HEK293T (cell line): ENCODE measurements around the gene TRAF3.

ENCODE experiments used
- ARNT ChIP-seq: fragments of 450-650 bp; IDR thresholded peaks from 2 replicates; pipeline ENCODE4 v1.6.1; 2017; ENCODE audit warnings: mild to moderate bottlenecking
- BHLHE40 ChIP-seq: fragments of 450-650 bp; IDR thresholded peaks from 2 replicates; pipeline ENCODE4 v1.6.1; 2016; ENCODE audit warnings: mild to moderate bottlenecking, moderate library complexity, borderline replicate concordance
- CTBP1 ChIP-seq: fragments of 450-650 bp; IDR thresholded peaks from 2 replicates; pipeline ENCODE4 v1.6.1; 2016; ENCODE audit warnings: borderline replicate concordance
- ELF4 ChIP-seq: fragments of 450-650 bp; IDR thresholded peaks from 2 replicates; pipeline ENCODE4 v1.6.1; 2017; ENCODE audit warnings: antibody characterized with exemption
- FOXM1 ChIP-seq: fragments of 450-650 bp; IDR thresholded peaks from 2 replicates; pipeline ENCODE4 v1.6.1; 2017; ENCODE audit warnings: mild to moderate bottlenecking, borderline replicate concordance
- HDGF ChIP-seq: fragments of 450-650 bp; IDR thresholded peaks from 2 replicates; pipeline ENCODE4 v1.6.1; 2017; ENCODE audit warnings: antibody characterized with exemption, borderline replicate concordance
- L3MBTL2 ChIP-seq: fragments of 450-650 bp; conservative IDR thresholded peaks from 2 replicates; pipeline ENCODE4 v1.6.1; 2016; ENCODE audit warnings: mild to moderate bottlenecking
- LEF1 ChIP-seq: fragments of 450-650 bp; IDR thresholded peaks from 2 replicates; pipeline ENCODE4 v1.6.1; 2017; ENCODE audit warnings: mild to moderate bottlenecking, borderline replicate concordance
- SP1 ChIP-seq: fragments of 450-650 bp; IDR thresholded peaks from 2 replicates; pipeline ENCODE4 v1.6.1; 2017
- SUZ12 ChIP-seq: fragments of 450-650 bp; IDR thresholded peaks from 2 replicates; pipeline ENCODE4 v1.6.1; 2016; ENCODE audit warnings: mild to moderate bottlenecking
- TARDBP ChIP-seq: fragments of 450-650 bp; IDR thresholded peaks from 2 replicates; pipeline ENCODE4 v1.6.1; 2016
- ZNF384 ChIP-seq: fragments of 450-650 bp; IDR thresholded peaks from 2 replicates; pipeline ENCODE4 v1.6.1; 2016
- TF ChIP-seq, protein P1 (sequence below): fragments of 450-650 bp; IDR thresholded peaks from 2 replicates; pipeline ENCODE4 v1.6.1; 2016

DNA sequence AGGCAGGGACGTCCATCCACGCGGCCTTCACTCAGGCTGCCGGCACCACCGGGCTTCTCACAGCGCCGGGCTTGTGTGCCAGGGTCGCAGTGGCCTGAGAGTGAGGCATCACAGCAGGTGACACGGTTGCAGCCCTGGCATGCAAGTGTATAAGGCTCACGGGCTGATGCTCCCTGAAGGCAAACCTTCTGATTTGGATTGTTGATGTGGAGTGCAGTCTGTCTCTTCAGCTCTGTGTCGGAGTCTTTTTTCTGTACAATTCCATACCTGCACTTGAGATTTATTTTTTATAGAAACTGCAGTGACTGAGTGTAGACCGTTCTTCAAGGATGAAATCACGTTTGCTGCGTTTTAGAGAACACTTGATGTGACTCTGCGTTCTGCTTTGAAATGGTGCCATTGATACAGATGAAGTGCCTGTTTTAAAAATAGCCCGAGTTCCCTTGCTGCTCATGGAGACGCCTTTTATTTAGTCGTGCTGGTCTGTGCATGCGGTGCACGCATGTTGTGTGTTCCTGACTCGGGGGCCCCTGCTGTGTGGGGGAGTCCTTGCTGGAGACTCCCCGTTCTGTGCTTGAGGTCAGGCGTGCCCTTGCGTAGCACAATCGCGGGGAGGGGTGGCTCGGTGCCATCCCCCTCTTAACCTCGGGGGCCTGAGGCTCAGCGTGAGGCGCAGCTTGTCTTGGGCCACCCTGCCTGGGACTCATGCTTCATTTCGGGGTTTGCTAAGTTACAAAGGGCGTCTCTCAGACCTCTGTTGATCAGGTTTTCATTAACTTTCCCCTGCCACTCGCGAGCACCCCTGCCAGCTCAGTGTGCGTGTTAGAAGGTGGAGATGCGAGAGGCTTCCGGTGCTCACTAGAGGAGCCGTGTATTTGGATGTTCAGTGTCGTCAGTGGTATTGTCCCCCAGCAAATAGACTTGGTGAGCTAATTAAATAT lies 123.7 kb downstream of the TRAF3 start:
- TF ChIP-seq ZNF384 (no peak), SP1 (no peak), FOXM1 (no peak), ELF4 (no peak), BHLHE40 (no peak), CTBP1 (no peak), SUZ12 (no peak), TARDBP (no peak), LEF1 (no peak), HDGF (no peak), L3MBTL2 (no peak), ARNT (no peak)
- TF ChIP-seq, protein P1, sequence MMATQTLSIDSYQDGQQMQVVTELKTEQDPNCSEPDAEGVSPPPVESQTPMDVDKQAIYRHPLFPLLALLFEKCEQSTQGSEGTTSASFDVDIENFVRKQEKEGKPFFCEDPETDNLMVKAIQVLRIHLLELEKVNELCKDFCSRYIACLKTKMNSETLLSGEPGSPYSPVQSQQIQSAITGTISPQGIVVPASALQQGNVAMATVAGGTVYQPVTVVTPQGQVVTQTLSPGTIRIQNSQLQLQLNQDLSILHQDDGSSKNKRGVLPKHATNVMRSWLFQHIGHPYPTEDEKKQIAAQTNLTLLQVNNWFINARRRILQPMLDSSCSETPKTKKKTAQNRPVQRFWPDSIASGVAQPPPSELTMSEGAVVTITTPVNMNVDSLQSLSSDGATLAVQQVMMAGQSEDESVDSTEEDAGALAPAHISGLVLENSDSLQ: no peak
